Fibroblast of skin of left quadriceps (primary cell): ENCODE measurements around the gene CREBBP.

ENCODE experiments used
- DNase-seq, 2 experiments: peaks; one replicate each; pipeline ENCODE4 v3.0.0-alpha.2; 2013; ENCODE audit warnings: low read depth in 2 of 2

Gene CREBBP

GRCh38 chr16:3824121-3824795 lies 56.3 kb downstream of the CREBBP start:
- DNase-seq, result no peak

- DNase-seq, result no peak
Observed at GRCh38 chr16:3823427-3823826, 57.1 kb downstream of the CREBBP start.

- DNase-seq, result no peak
Observed at GRCh38 chr16:3822366-3823045, 58.0 kb downstream of the CREBBP start.

GRCh38 chr16:3821184-3821583 lies 59.3 kb downstream of the CREBBP start:
- DNase-seq, result no peak

GRCh38 chr16:3819746-3820724 lies 60.5 kb downstream of the CREBBP start:
- peak; percentile 89 to 90 for DNase-seq

- no peak for DNase-seq
Observed at GRCh38 chr16:3819175-3819527, 61.4 kb downstream of the CREBBP start.

- no peak for DNase-seq
Observed at GRCh38 chr16:3816326-3816725, 64.2 kb downstream of the CREBBP start.

GRCh38 chr16:3814755-3815154 lies 65.8 kb downstream of the CREBBP start:
- no peak for DNase-seq

GRCh38 chr16:3812469-3813172 lies 67.9 kb downstream of the CREBBP start:
- no peak for DNase-seq

- DNase-seq, result no peak
Observed at GRCh38 chr16:3810818-3811217, 69.7 kb downstream of the CREBBP start.

- no peak for DNase-seq
Observed at GRCh38 chr16:3810198-3810664, 70.3 kb downstream of the CREBBP start.

GRCh38 chr16:3808308-3809063 lies 72.0 kb downstream of the CREBBP start:
- no peak for DNase-seq

GRCh38 chr16:3807425-3808123 lies 72.9 kb downstream of the CREBBP start:
- DNase-seq, result no peak

- no peak for DNase-seq
Observed at GRCh38 chr16:3804426-3805016, 76.0 kb downstream of the CREBBP start.

- no peak for DNase-seq
Observed at GRCh38 chr16:3800477-3801270, 79.8 kb downstream of the CREBBP start.

- no peak for DNase-seq
Observed at GRCh38 chr16:3800019-3800418, 80.5 kb downstream of the CREBBP start.

- no peak for DNase-seq
Observed at GRCh38 chr16:3799354-3799753, 81.2 kb downstream of the CREBBP start.

GRCh38 chr16:3798838-3799237 lies 81.7 kb downstream of the CREBBP start:
- DNase-seq, result no peak
